Neural progenitor cell (in vitro differentiated cells): ENCODE measurements around the gene AGMO. TPM values are rescaled to one million over a fixed set of nuclear protein-coding genes. Genes with fewer than 3 reads are reported as not detected.

Experiments used
- DNase-seq: peaks from one replicate; pipeline ENCODE4 v3.0.0-alpha.2; 2016; ENCODE audit warnings: low spot score
- H2AFZ ChIP-seq: fragments of 200-600 bp; sonication (generic); replicated peaks from 2 replicates; pipeline ENCODE4 v1.6.1; 2016; ENCODE audit warnings: antibody characterized with exemption
- H3F3A ChIP-seq: fragments of 200-600 bp; sonication (generic); 2 replicates; pipeline ENCODE4 v1.6.1; 2016; ENCODE audit warnings: antibody characterized with exemption, low read depth
- H3K27ac ChIP-seq: fragments of 200-600 bp; sonication (generic); 2 replicates; pipeline ENCODE4 v1.5.1; 2016; ENCODE audit warnings: mild to moderate bottlenecking
- H3K27me3 ChIP-seq: fragments of 200-600 bp; sonication (generic); 2 replicates; pipeline ENCODE4 v1.6.1; 2016; ENCODE audit warnings: mild to moderate bottlenecking, moderate library complexity
- H3K36me3 ChIP-seq: fragments of 200-600 bp; sonication (generic); 2 replicates; pipeline ENCODE4 v1.5.1; 2016
- H3K4me1 ChIP-seq: fragments of 200-600 bp; sonication (generic); 2 replicates; pipeline ENCODE4 v1.6.1; 2016; ENCODE audit warnings: mixed run types
- H3K4me2 ChIP-seq: fragments of 200-600 bp; sonication (generic); 2 replicates; pipeline ENCODE4 v1.6.1; 2016
- H3K4me3 ChIP-seq: fragments of 200-600 bp; sonication (generic); 2 replicates; pipeline ENCODE4 v1.5.1; 2016
- H3K79me2 ChIP-seq: fragments of 200-600 bp; sonication (generic); 2 replicates; pipeline ENCODE4 v1.6.1; 2016; ENCODE audit warnings: low read depth
- H3K9ac ChIP-seq: fragments of 200-600 bp; sonication (generic); 2 replicates; pipeline ENCODE4 v1.6.1; 2016
- H3K9me3 ChIP-seq: fragments of 200-600 bp; sonication (generic); 2 replicates; pipeline ENCODE4 v1.5.1; 2016; ENCODE audit warnings: low read depth
- H4K20me1 ChIP-seq: fragments of 200-600 bp; sonication (generic); 2 replicates; pipeline ENCODE4 v1.6.1; 2016; ENCODE audit warnings: low read depth
- H3K27ac Mint-ChIP-seq: 3 replicates; pipeline ENCODE4 v1.8.0; 2021; ENCODE audit warnings: mixed read lengths
- H3K27me3 Mint-ChIP-seq: 2 replicates; pipeline ENCODE4 v1.8.0; 2022; ENCODE audit warnings: low read depth, mild to moderate bottlenecking, inconsistent platforms, moderate library complexity, mixed read lengths; ENCODE audit not compliant: insufficient read depth
- H3K36me3 Mint-ChIP-seq: 3 replicates; pipeline ENCODE4 v1.8.0; 2021; ENCODE audit warnings: mixed read lengths
- H3K4me1 Mint-ChIP-seq: 3 replicates; pipeline ENCODE4 v1.8.0; 2021; ENCODE audit warnings: mixed read lengths
- H3K4me3 Mint-ChIP-seq: 3 replicates; pipeline ENCODE4 v1.8.0; 2021; ENCODE audit warnings: mild to moderate bottlenecking, moderate library complexity, mixed read lengths
- H3K9me3 Mint-ChIP-seq: 3 replicates; pipeline ENCODE4 v1.8.0; 2020; ENCODE audit warnings: mixed read lengths
- EZH2 ChIP-seq: fragments of 200-600 bp; sonication (generic); IDR thresholded peaks from 2 replicates; pipeline ENCODE4 v1.6.1; 2017; ENCODE audit warnings: antibody characterized with exemption, mild to moderate bottlenecking, moderate library complexity
- EZH2phosphoT487 ChIP-seq: fragments of 200-600 bp; sonication (generic); IDR thresholded peaks from 2 replicates; pipeline ENCODE4 v1.6.1; 2017; ENCODE audit warnings: antibody characterized with exemption
- total RNA-seq: library from RNA; depleted of rRNA; stranded (reverse); fragments of >200 nt; gene quantifications from 2 replicates; pipeline ENCODE4 v1.2.3, GENCODE V29; 2015; ENCODE audit warnings: low replicate concordance
- TF ChIP-seq, protein P1 (sequence below): fragments of 200-600 bp; sonication (generic); IDR thresholded peaks from 2 replicates; pipeline ENCODE4 v1.5.1; 2017; ENCODE audit warnings: antibody characterized with exemption, mild to moderate bottlenecking

Gene AGMO
- total RNA-seq, 1 donor from 2014 or later = 0.30 TPM

DNA sequence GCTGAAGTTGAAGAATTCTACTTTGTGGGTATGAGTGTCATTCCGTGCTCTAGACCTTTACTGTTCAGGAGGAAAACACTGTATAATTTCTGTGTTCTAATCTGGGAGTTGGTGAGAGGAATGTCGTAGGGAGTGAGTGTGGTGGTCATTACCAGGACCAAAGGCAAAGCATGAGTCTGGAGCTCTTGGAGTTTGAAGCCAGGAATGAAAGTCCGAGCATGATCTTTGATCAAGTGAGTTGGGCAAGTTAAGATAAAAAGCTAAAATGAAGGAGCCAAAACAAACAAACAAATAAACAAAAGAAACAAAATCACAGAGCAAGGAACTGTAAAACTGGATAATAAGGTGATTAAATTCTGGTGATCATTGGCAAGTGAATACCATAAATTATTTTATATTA, 161.4 kb downstream of the AGMO start:
- no peak overlapping the region for H3K9ac ChIP-seq
- no peaks in the 10 kb centered on the region for H4K20me1 ChIP-seq
- H3K27ac ChIP-seq = no peak overlapping the region
- no peaks in the 10 kb centered on the region for H3F3A ChIP-seq
- no peaks in the 10 kb centered on the region for H3K4me1 ChIP-seq
- H3K9me3 ChIP-seq = no peaks in the 10 kb centered on the region
- no peaks in the 10 kb centered on the region for H3K27me3 Mint-ChIP-seq
- no peak overlapping the region for H3K4me3 Mint-ChIP-seq
- peaks cover 7% of the 10 kb centered on the region for H3K9me3 Mint-ChIP-seq
- H3K36me3 Mint-ChIP-seq = peaks cover 2% of the 10 kb centered on the region
- TF ChIP-seq, protein P1, sequence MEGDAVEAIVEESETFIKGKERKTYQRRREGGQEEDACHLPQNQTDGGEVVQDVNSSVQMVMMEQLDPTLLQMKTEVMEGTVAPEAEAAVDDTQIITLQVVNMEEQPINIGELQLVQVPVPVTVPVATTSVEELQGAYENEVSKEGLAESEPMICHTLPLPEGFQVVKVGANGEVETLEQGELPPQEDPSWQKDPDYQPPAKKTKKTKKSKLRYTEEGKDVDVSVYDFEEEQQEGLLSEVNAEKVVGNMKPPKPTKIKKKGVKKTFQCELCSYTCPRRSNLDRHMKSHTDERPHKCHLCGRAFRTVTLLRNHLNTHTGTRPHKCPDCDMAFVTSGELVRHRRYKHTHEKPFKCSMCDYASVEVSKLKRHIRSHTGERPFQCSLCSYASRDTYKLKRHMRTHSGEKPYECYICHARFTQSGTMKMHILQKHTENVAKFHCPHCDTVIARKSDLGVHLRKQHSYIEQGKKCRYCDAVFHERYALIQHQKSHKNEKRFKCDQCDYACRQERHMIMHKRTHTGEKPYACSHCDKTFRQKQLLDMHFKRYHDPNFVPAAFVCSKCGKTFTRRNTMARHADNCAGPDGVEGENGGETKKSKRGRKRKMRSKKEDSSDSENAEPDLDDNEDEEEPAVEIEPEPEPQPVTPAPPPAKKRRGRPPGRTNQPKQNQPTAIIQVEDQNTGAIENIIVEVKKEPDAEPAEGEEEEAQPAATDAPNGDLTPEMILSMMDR = no peak
- no peak for TF ChIP-seq EZH2phosphoT487
- no peak for TF ChIP-seq EZH2
- no peaks in the 10 kb centered on the region for H3K36me3 ChIP-seq
- H3K27me3 ChIP-seq = no peaks in the 10 kb centered on the region
- no peak overlapping the region for H2AFZ ChIP-seq
- no peak overlapping the region for H3K27ac Mint-ChIP-seq
- no peak for DNase-seq
- H3K4me2 ChIP-seq = no peak overlapping the region
- no peak overlapping the region for H3K4me3 ChIP-seq
- no peaks in the 10 kb centered on the region for H3K79me2 ChIP-seq
- H3K4me1 Mint-ChIP-seq = no peaks in the 10 kb centered on the region

DNA sequence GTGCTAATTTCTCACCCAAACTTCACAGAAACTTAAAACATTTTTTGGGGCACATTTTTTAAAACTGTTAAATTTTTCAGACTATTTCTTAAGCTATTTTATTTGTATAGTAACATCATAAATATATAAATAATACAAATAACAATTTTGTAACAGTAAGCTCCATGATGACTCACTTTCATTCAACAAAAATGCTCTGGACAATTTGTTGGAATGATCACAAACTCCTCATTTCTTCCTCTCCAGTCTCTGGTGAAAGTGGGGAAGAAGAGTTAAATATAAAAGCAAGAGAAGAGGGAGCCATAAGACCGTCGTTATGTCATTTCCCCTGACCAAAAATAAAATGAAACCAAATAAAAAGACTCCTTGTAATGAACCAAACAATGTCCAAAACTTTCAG, 162.4 kb downstream of the AGMO start:
- no peak for DNase-seq
- no peaks in the 10 kb centered on the region for H3K9me3 ChIP-seq
- TF ChIP-seq EZH2phosphoT487 (no peak), EZH2 (no peak)
- TF ChIP-seq, protein P1 = no peak
- H3K9ac ChIP-seq = no peak overlapping the region
- H3K4me2 ChIP-seq = no peak overlapping the region
- Mint-ChIP-seq H3K4me1 (no peaks in the 10 kb centered on the region), H3K4me3 (no peak overlapping the region), H3K36me3 (peaks cover 2% of the 10 kb centered on the region), H3K27me3 (no peaks in the 10 kb centered on the region), H3K27ac (no peak overlapping the region), H3K9me3 (peaks cover 7% of the 10 kb centered on the region)
- no peaks in the 10 kb centered on the region for H3K36me3 ChIP-seq
- H3K79me2 ChIP-seq = no peaks in the 10 kb centered on the region
- H3F3A ChIP-seq = no peaks in the 10 kb centered on the region
- no peak overlapping the region for H2AFZ ChIP-seq
- H3K27ac ChIP-seq = no peak overlapping the region
- no peaks in the 10 kb centered on the region for H3K27me3 ChIP-seq
- no peaks in the 10 kb centered on the region for H4K20me1 ChIP-seq
- H3K4me1 ChIP-seq = no peaks in the 10 kb centered on the region
- H3K4me3 ChIP-seq = no peak overlapping the region

DNA sequence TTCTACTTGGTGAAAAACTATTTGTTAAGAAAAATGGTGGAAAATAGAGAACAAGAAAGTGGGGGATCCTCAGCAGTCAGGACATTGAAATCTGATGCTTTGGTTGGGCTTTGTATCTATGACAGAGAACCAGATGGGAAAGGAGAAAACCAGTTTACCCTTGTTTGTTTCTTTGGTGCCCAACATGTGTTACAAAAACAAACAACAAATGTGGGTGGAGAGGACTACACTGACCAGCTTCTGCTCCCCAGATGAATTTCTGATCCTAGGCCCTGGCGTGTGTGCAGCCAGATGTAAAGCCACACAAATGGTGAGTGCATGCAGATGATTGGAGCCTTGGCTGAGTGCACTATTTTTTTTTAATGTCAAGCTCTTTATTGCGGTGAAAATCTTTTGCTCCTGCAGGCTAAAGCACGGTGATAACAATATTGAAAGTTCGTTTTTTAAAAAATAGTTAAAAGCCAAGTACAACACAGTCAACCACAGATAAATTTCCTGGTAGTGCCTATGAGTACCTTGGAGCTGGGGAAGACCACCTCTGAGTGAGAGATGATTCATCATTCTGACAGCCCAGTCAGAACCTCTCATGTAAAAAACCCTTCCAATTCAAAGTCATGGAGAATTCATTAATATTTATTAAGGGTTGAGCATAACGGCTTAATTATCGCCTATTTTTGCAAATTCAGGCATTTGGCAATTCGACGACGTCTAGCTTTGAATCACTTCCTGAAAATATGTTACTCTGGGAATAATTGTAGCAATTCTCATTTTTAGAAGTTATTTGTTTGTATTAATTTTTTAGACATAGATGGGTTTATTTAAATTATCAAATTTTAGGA, 163.7 kb downstream of the AGMO start:
- Histone ChIP-seq H3K4me1 (no peaks in the 10 kb centered on the region), H3K9me3 (no peaks in the 10 kb centered on the region), H4K20me1 (no peaks in the 10 kb centered on the region), H3K4me3 (no peak overlapping the region), H3K79me2 (no peaks in the 10 kb centered on the region), H3K4me2 (no peak overlapping the region), H3F3A (no peaks in the 10 kb centered on the region), H3K9ac (no peak overlapping the region), H3K27ac (no peak overlapping the region), H3K27me3 (no peaks in the 10 kb centered on the region), H3K36me3 (no peaks in the 10 kb centered on the region), H2AFZ (no peak overlapping the region)
- Mint-ChIP-seq H3K4me1 (no peaks in the 10 kb centered on the region), H3K27me3 (no peaks in the 10 kb centered on the region), H3K9me3 (peaks cover 7% of the 10 kb centered on the region), H3K4me3 (no peak overlapping the region), H3K36me3 (peaks cover 2% of the 10 kb centered on the region), H3K27ac (no peak overlapping the region)
- no peak for DNase-seq
- TF ChIP-seq EZH2phosphoT487 (no peak), EZH2 (no peak)
- TF ChIP-seq, protein P1 = no peak
